Stomach (tissue), 9 donors: ENCODE results near the gene FAS. TPM values are rescaled to one million over a fixed set of nuclear protein-coding genes. Genes with fewer than 3 reads are reported as not detected.

Experiments used
- DNase-seq, 2 donors: peaks; one replicate each; pipeline versions ENCODE4 v3.0.0 to v3.0.0-alpha.2; 2013 to 2019
- H3K27ac ChIP-seq, 5 donors: fragments of 200-600 bp in 4 of 5; sonication (generic) in 4 of 5; one replicate each; pipeline ENCODE4 v1.5.1; 2013 to 2019; ENCODE audit warnings: mild to moderate bottlenecking in 1 of 5, moderate library complexity in 1 of 5
- H3K27me3 ChIP-seq, 3 donors: fragments of 200-600 bp; sonication (generic); one replicate each; pipeline ENCODE4 v1.5.1; 2017 to 2019; ENCODE audit warnings: mixed run types in 1 of 3
- H3K36me3 ChIP-seq, 4 donors: fragments of 200-600 bp; sonication (generic); 1 replicate in 3 of 4; 2 replicates in 1 of 4; pipeline ENCODE4 v1.5.1; 2016 to 2019
- H3K4me1 ChIP-seq, 4 donors: fragments of 200-600 bp; sonication (generic); one replicate each; pipeline ENCODE4 v1.5.1; 2016 to 2019
- H3K4me3 ChIP-seq, 4 donors: fragments of 200-600 bp; sonication (generic) in 3 of 4; one replicate each; pipeline ENCODE4 v1.5.1; 2016 to 2019; ENCODE audit warnings: mild to moderate bottlenecking in 1 of 4
- H3K9me3 ChIP-seq, 4 donors: fragments of 200-600 bp; sonication (generic); one replicate each; pipeline ENCODE4 v1.5.1; 2016 to 2019
- CTCF ChIP-seq, 7 experiments: fragments of 450-650 bp in 4 of 7; fragments of 200-600 bp in 3 of 7; sonication (generic) in 3 of 7; IDR thresholded peaks; one replicate each; pipeline ENCODE4 v1.5.1; 2016 to 2019; ENCODE audit warnings: antibody characterized with exemption in 7 of 7, control low read depth in 2 of 7, mild to moderate bottlenecking in 1 of 7
- EP300 ChIP-seq: sonication (generic); formaldehyde crosslinking; IDR thresholded peaks from one replicate; pipeline ENCODE4 v1.6.1; 2017; ENCODE audit warnings: antibody characterized with exemption
- POLR2A ChIP-seq, 4 donors: fragments of 450-650 bp; IDR thresholded peaks; one replicate each; pipeline ENCODE4 v1.6.1; 2016; ENCODE audit warnings: antibody characterized with exemption in 4 of 4, control low read depth in 2 of 4, mild to moderate bottlenecking in 1 of 4, moderate library complexity in 1 of 4
- POLR2AphosphoS5 ChIP-seq, 3 donors: sonication (generic); formaldehyde crosslinking; IDR thresholded peaks; one replicate each; pipeline ENCODE4 v1.6.1; 2016; ENCODE audit warnings: antibody characterized with exemption in 3 of 3
- WGBS, 5 donors: extraction: QIAGEN DNeasy Blood & Tissue Kit in 3 of 5; methylation state at CpG; one replicate each; pipeline versions ENCODE4 v1.1.5 to v1.1.7; 2013 to 2018; 5-methylcytosine and 5-hydroxymethylcytosine counted together
- intact Hi-C: fragments of 100-400 bp; cut with DNase I; formaldehyde crosslinking; loops from one replicate; pipeline ENCODE4 v1.15.1; 2023; ENCODE audit warnings: low total_unique reads
- polyA plus RNA-seq, 3 donors: library from polyadenylated mRNA; stranded (reverse); fragments of 200-250 nt; gene quantifications; one replicate each; pipeline ENCODE4 v1.2.3, GENCODE V29; 2013
- total RNA-seq, 5 donors: library from RNA; depleted of rRNA; stranded (reverse); fragments of >200 nt; gene quantifications; one replicate each; pipeline versions ENCODE4 v1.1.0 to v1.2.3, GENCODE V29; 2014 to 2016
- donor health status: healthy with polysubstance abuse.
- donor health status: Bipolar disorder and iron deficiency.
- donor health status: healthy.

FAS gene
- total and polyA plus RNA-seq, 8 donors = 5.0 to 107 (median 19.3) TPM; not detected in 1

DNA sequence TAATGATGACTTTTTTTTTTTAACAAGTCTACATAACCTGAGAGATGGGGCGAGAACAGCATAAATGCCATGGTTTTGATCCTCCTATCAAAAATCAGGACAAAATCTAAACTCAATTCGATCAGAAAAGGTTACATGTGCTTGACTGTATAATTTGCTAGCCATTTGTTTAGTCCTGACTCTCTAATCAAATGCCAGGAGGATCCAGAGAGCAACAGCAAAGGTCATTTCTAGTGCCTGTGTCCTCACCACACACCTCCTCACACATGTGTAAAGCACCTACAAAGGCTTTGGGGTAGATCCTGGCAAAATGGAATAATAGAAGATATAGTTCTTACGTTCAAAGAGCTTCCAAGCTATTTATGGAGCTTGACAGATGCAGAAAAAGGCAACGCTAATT lies 11.0 kb upstream of the FAS start:
- 72 to 85% (median 82%) methylated on average over 4 of the region's 4 CpGs for WGBS, 5 donors
- TF ChIP-seq EP300 = no peak
- no peak for TF ChIP-seq POLR2A (IDR thresholded peaks at IDR 0.05)
- peak overlapping the region in 4 of 5 donors; percentile 72 to 84 (median 75) for H3K27ac ChIP-seq
- H3K27me3 ChIP-seq = no peaks in the 10 kb centered on the region
- H3K4me1 ChIP-seq = peaks cover 0 to 68% (median 48%) of the 10 kb centered on the region in 4 donors
- H3K9me3 ChIP-seq = no peaks in the 10 kb centered on the region
- DNase-seq = no peak
- no peak overlapping the region for H3K4me3 ChIP-seq
- H3K36me3 ChIP-seq = no peaks in the 10 kb centered on the region
- intact Hi-C loops = loop anchor here (5.0 kb wide), 1 partner anchor 37 kb away; no protein-coding TSS in a partner anchor

DNA sequence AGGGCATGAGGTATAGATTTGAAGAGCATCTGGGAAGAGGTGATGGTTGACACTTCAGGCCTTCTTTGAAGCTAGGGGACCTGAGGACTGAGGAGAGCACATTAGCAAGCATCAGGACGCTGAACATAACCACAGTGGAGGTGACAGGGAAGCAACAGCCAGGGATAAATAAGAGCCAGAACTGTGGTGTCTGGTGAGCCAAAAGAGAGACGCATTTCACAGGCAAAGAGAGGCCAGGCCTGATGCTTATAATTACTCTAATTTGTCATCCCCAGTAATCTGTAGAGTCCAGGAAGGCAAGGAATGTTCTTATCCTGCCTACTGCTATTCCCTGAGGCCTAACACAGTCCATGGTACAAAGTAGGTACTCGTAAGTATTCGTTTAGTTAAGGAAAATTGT lies 10.4 kb upstream of the FAS start:
- intact Hi-C loops = loop anchor here (5.0 kb wide), 1 partner anchor 38 kb away; no protein-coding TSS in a partner anchor
- peaks cover 0 to 66% (median 48%) of the 10 kb centered on the region in 4 donors for H3K4me1 ChIP-seq
- H3K36me3 ChIP-seq = no peaks in the 10 kb centered on the region
- WGBS, 5 donors = 61 to 81% (median 68%) methylated on average over 4 of the region's 4 CpGs
- peak overlapping the region in 4 of 5 donors; percentile 72 to 84 (median 75) for H3K27ac ChIP-seq
- DNase-seq = no peak
- no peaks in the 10 kb centered on the region for H3K27me3 ChIP-seq
- TF ChIP-seq POLR2A (IDR thresholded peaks at IDR 0.05) (no peak), POLR2AphosphoS5 (IDR thresholded peaks at IDR 0.05) (peak in 1 of 3 donors; percentile 56)
- H3K4me3 ChIP-seq = no peak overlapping the region
- no peaks in the 10 kb centered on the region for H3K9me3 ChIP-seq

- H3K9me3 ChIP-seq = no peaks in the 10 kb centered on the region
- DNase-seq = peak in 1 of 2 donors; percentile 32
- H3K27me3 ChIP-seq = no peaks in the 10 kb centered on the region
- no peak overlapping the region for H3K4me3 ChIP-seq
- H3K27ac ChIP-seq = peak overlapping the region in 4 of 5 donors; percentile 72 to 84 (median 75)
- intact Hi-C loops = loop anchor here (5.0 kb wide), 1 partner anchor 38 kb away; no protein-coding TSS in a partner anchor
- 39 to 58% (median 46%) methylated on average over 3 to 4 of the region's 4 CpGs for WGBS, 5 donors
- TF ChIP-seq CTCF (IDR thresholded peaks at IDR 0.05) (no peak), EP300 (no peak), POLR2AphosphoS5 (IDR thresholded peaks at IDR 0.05) (no peak), POLR2A (IDR thresholded peaks at IDR 0.05) (no peak)
- H3K36me3 ChIP-seq = no peaks in the 10 kb centered on the region
- peaks cover 0 to 65% (median 46%) of the 10 kb centered on the region in 4 donors for H3K4me1 ChIP-seq
Observed at GRCh38 chr10:88980800-88981199, 9.8 kb upstream of the FAS start.

DNA sequence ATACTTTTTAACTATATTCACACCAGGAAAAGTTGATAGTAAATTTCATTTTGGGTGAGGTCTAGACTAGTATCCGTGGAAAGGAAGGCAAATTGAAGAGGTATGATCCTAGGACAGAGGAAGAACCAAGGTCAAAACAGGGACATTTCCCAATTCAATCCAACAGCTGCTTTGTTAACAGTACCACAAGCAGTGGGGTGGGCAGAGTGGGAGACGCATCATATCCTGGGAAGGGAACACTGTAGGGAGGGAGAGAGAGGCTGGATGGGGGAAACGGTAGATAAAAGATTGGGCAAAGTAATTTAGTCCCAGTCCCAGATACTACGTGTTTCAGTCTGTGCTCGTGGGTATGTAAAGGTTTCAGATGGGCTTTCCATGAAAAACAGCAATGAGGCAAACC lies 9.2 kb upstream of the FAS start:
- TF ChIP-seq EP300 = no peak
- TF ChIP-seq POLR2A (IDR thresholded peaks at IDR 0.05) = no peak
- no peak for TF ChIP-seq CTCF (IDR thresholded peaks at IDR 0.05)
- no peak for TF ChIP-seq POLR2AphosphoS5 (IDR thresholded peaks at IDR 0.05)
- H3K9me3 ChIP-seq = no peaks in the 10 kb centered on the region
- H3K36me3 ChIP-seq = no peaks in the 10 kb centered on the region
- H3K4me3 ChIP-seq = no peak overlapping the region
- intact Hi-C loops = loop anchor here (5.0 kb wide), 1 partner anchor 39 kb away; no protein-coding TSS in a partner anchor
- peaks cover 0 to 68% (median 47%) of the 10 kb centered on the region in 4 donors for H3K4me1 ChIP-seq
- DNase-seq = no peak
- H3K27me3 ChIP-seq = no peaks in the 10 kb centered on the region
- peak overlapping the region in 4 of 5 donors; percentile 72 to 84 (median 75) for H3K27ac ChIP-seq
- WGBS, 5 donors = 67 to 80% (median 74%) methylated on average over 5 of the region's 5 CpGs

GRCh38 chr10:88982366-88982765 lies 8.2 kb upstream of the FAS start:
- Histone ChIP-seq H3K4me1 (peaks cover 6 to 77% (median 52%) of the 10 kb centered on the region in 4 donors), H3K27ac (peak overlapping the region in 4 of 5 donors; percentile 72 to 84 (median 75)), H3K9me3 (no peaks in the 10 kb centered on the region), H3K4me3 (no peak overlapping the region), H3K36me3 (no peaks in the 10 kb centered on the region), H3K27me3 (no peaks in the 10 kb centered on the region)
- TF ChIP-seq CTCF (IDR thresholded peaks at IDR 0.05) = no peak
- TF ChIP-seq POLR2A (IDR thresholded peaks at IDR 0.05) = no peak
- TF ChIP-seq EP300 = no peak
- TF ChIP-seq POLR2AphosphoS5 (IDR thresholded peaks at IDR 0.05) = no peak
- intact Hi-C loops = loop anchor here (5.0 kb wide), 1 partner anchor 40 kb away; no protein-coding TSS in a partner anchor
- DNase-seq = peak in 1 of 2 donors; percentile 53
- 60 to 84% (median 73%) methylated on average over 2 of the region's 2 CpGs for WGBS, 5 donors
